PC-9 (cell line): ENCODE measurements around the gene TYROBP. TPM values are rescaled to one million over a fixed set of nuclear protein-coding genes. Genes with fewer than 3 reads are reported as not detected.

Source experiments
- BruUV-seq: library from RNA; stranded (reverse); fragments of 400-500 nt; replicated peaks from 2 replicates; lab custom pipeline; 2021; lab: Mats Ljungman, UMichigan
- CTCF ChIA-PET: fragments of 300-600 bp; sonication (Branson Sonifier 250); formaldehyde crosslinking; loops from one replicate; lab custom pipeline; 2022; ENCODE audit warnings: antibody characterized with exemption; lab: Charles Lee
- POLR2A ChIA-PET: fragments of 300-600 bp; sonication (Branson Sonifier 250); formaldehyde crosslinking; loops from one replicate; lab custom pipeline; 2022; ENCODE audit warnings: antibody characterized with exemption; ENCODE audit not compliant: unreplicated experiment; lab: Charles Lee
- DNase-seq, 2 experiments: peaks; one replicate each; pipeline versions ENCODE4 v3.0.0 to v3.0.0-alpha.2; 2015 to 2022; ENCODE audit warnings: mixed read lengths in 1 of 2
- H2AFZ ChIP-seq: fragments of 200-600 bp; sonication (generic); 2 replicates; pipeline ENCODE4 v1.8.1; 2017; ENCODE audit warnings: antibody characterized with exemption
- H3F3A ChIP-seq: fragments of 200-600 bp; sonication (generic); 2 replicates; pipeline ENCODE4 v1.8.1; 2017; ENCODE audit warnings: antibody characterized with exemption, mild to moderate bottlenecking, low read depth; ENCODE audit not compliant: insufficient read depth
- H3K27ac ChIP-seq: fragments of 200-600 bp; sonication (generic); 2 replicates; pipeline ENCODE4 v1.6.1; 2016; ENCODE audit warnings: mixed run types
- H3K27me3 ChIP-seq: fragments of 200-600 bp; sonication (generic); 2 replicates; pipeline ENCODE4 v1.6.1; 2016; ENCODE audit warnings: low read depth, mixed run types; ENCODE audit not compliant: insufficient read depth
- H3K36me3 ChIP-seq: fragments of 200-600 bp; sonication (generic); 2 replicates; pipeline ENCODE4 v1.6.1; 2016; ENCODE audit warnings: low read depth, mixed run types
- H3K4me1 ChIP-seq: fragments of 200-600 bp; sonication (generic); replicated peaks from 2 replicates; pipeline ENCODE4 v1.6.1; 2016; ENCODE audit warnings: mixed run types; ENCODE audit not compliant: insufficient read depth
- H3K4me2 ChIP-seq: fragments of 200-600 bp; sonication (generic); 2 replicates; pipeline ENCODE4 v1.6.1; 2017; ENCODE audit warnings: mixed run types
- H3K4me3 ChIP-seq: fragments of 200-600 bp; sonication (generic); 2 replicates; pipeline ENCODE4 v1.6.1; 2016; ENCODE audit warnings: mixed run types
- H3K79me2 ChIP-seq: fragments of 200-600 bp; sonication (generic); 2 replicates; pipeline ENCODE4 v1.6.1; 2017; ENCODE audit warnings: low read depth, mixed run types
- H3K9me2 ChIP-seq: fragments of 200-600 bp; sonication (generic); 2 replicates; pipeline ENCODE4 v1.8.1; 2017; ENCODE audit warnings: mild to moderate bottlenecking; ENCODE audit not compliant: insufficient read depth
- H3K9me3 ChIP-seq: fragments of 200-600 bp; sonication (generic); 2 replicates; pipeline ENCODE4 v1.8.1; 2016; ENCODE audit warnings: low read depth; ENCODE audit not compliant: insufficient read depth
- H4K20me1 ChIP-seq: fragments of 200-600 bp; sonication (generic); 2 replicates; pipeline ENCODE4 v1.8.1; 2017; ENCODE audit not compliant: insufficient read depth
- EZH2 ChIP-seq: fragments of 200-600 bp; sonication (generic); IDR thresholded peaks from 2 replicates; pipeline ENCODE4 v1.8.0; 2017; ENCODE audit warnings: antibody characterized with exemption, low read depth
- intact Hi-C: fragments of 100-400 bp; cut with micrococcal nuclease; formaldehyde crosslinking; loops from one replicate; pipeline ENCODE4 v1.10.0; 2022; ENCODE audit not compliant: unreplicated experiment
- total RNA-seq: library from RNA; stranded (reverse); gene quantifications from 2 replicates; pipeline ENCODE4 v1.2.3, GENCODE V29; 2021
- TF ChIP-seq, protein P1 (sequence below): fragments of 200-600 bp; sonication (generic); conservative IDR thresholded peaks from 2 replicates; pipeline ENCODE4 v1.6.1; 2017; ENCODE audit warnings: mixed run types, antibody characterized with exemption, mild to moderate bottlenecking, moderate library complexity

TYROBP gene
- total RNA-seq, 1 experiment from 2014 or later, result not detected

GRCh38 chr19:35940839-35941238 lies 32.7 kb upstream of the TYROBP start:
- CTCF ChIA-PET, result no interaction called here
- H3K27me3 ChIP-seq, result no peaks in the 10 kb centered on the region
- no peak overlapping the region for H3K27ac ChIP-seq
- H3K4me3 ChIP-seq, result no peak overlapping the region
- DNase-seq, result no peak
- no peaks in the 10 kb centered on the region for H3K36me3 ChIP-seq
- no peak for TF ChIP-seq EZH2
- TF ChIP-seq, protein P1, sequence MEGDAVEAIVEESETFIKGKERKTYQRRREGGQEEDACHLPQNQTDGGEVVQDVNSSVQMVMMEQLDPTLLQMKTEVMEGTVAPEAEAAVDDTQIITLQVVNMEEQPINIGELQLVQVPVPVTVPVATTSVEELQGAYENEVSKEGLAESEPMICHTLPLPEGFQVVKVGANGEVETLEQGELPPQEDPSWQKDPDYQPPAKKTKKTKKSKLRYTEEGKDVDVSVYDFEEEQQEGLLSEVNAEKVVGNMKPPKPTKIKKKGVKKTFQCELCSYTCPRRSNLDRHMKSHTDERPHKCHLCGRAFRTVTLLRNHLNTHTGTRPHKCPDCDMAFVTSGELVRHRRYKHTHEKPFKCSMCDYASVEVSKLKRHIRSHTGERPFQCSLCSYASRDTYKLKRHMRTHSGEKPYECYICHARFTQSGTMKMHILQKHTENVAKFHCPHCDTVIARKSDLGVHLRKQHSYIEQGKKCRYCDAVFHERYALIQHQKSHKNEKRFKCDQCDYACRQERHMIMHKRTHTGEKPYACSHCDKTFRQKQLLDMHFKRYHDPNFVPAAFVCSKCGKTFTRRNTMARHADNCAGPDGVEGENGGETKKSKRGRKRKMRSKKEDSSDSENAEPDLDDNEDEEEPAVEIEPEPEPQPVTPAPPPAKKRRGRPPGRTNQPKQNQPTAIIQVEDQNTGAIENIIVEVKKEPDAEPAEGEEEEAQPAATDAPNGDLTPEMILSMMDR, result no peak
- H3K79me2 ChIP-seq, result 0 out of 2 replicates have a peak, but pooled peaks cover 5% of the 10 kb centered on the region
- no peak overlapping the region for H2AFZ ChIP-seq
- no peak overlapping the region for H3K4me2 ChIP-seq
- H3K4me1 ChIP-seq, result peaks cover 16% of the 10 kb centered on the region
- no peaks in the 10 kb centered on the region for H3K9me2 ChIP-seq
- BruUV-seq, result no TSS peak
- H3F3A ChIP-seq, result no peaks in the 10 kb centered on the region; the same call in 1 of the 2 replicates
- no peaks in the 10 kb centered on the region for H3K9me3 ChIP-seq
- no peaks in the 10 kb centered on the region; the same call in none of the 2 replicates for H4K20me1 ChIP-seq
- intact Hi-C loops, result no loop called here
- POLR2A ChIA-PET, result interaction anchor here (0.7 kb wide), 1 partner anchor 9 kb away, joined by 10 read pairs; no protein-coding TSS in a partner anchor

DNA sequence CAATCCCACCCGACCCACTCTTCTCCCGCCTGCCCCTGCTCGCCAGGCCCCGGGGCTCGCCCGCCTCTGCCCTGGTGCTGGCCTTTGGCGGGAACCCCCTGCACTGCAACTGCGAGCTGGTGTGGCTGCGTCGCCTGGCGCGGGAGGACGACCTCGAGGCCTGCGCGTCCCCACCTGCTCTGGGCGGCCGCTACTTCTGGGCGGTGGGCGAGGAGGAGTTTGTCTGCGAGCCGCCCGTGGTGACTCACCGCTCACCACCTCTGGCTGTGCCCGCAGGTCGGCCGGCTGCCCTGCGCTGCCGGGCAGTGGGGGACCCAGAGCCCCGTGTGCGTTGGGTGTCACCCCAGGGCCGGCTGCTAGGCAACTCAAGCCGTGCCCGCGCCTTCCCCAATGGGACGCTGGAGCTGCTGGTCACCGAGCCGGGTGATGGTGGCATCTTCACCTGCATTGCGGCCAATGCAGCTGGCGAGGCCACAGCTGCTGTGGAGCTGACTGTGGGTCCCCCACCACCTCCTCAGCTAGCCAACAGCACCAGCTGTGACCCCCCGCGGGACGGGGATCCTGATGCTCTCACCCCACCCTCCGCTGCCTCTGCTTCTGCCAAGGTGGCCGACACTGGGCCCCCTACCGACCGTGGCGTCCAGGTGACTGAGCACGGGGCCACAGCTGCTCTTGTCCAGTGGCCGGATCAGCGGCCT lies 32.1 kb upstream of the TYROBP start:
- no peaks in the 10 kb centered on the region; the same call in none of the 2 replicates for H4K20me1 ChIP-seq
- no peak for DNase-seq

DNA sequence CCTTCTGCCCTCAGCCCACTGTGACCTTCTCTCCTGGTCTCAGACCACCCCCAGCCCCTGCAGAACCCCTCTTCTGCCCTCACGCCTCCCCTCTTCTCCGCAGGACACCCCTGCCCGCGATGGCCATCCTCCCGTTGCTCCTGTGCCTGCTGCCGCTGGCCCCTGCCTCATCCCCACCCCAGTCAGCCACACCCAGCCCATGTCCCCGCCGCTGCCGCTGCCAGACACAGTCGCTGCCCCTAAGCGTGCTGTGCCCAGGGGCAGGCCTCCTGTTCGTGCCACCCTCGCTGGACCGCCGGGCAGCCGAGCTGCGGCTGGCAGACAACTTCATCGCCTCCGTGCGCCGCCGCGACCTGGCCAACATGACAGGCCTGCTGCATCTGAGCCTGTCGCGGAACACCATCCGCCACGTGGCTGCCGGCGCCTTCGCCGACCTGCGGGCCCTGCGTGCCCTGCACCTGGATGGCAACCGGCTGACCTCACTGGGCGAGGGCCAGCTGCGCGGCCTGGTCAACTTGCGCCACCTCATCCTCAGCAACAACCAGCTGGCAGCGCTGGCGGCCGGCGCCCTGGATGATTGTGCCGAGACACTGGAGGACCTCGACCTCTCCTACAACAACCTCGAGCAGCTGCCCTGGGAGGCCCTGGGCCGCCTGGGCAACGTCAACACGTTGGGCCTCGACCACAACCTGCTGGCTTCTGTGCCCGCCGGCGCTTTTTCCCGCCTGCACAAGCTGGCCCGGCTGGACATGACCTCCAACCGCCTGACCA lies 31.4 kb upstream of the TYROBP start:
- H3K4me2 ChIP-seq, result no peak overlapping the region
- 0 out of 2 replicates have a peak, but pooled peaks cover 5% of the 10 kb centered on the region for H3K79me2 ChIP-seq
- no peaks in the 10 kb centered on the region for H3K9me2 ChIP-seq
- H3K36me3 ChIP-seq, result no peaks in the 10 kb centered on the region
- intact Hi-C loops, result loop anchor here (10.0 kb wide), 1 partner anchor 625 kb away; no protein-coding TSS in a partner anchor
- no TSS peak for BruUV-seq
- H2AFZ ChIP-seq, result no peak overlapping the region
- no peak for DNase-seq
- no peaks in the 10 kb centered on the region for H3K9me3 ChIP-seq
- no peaks in the 10 kb centered on the region; the same call in 1 of the 2 replicates for H4K20me1 ChIP-seq
- POLR2A ChIA-PET, result interaction anchor here (0.6 kb wide), 1 partner anchor 75 kb away, joined by 5 read pairs; the partner anchor contains the start of gene ALKBH6
- CTCF ChIA-PET, result interaction anchor here (0.6 to 0.7 kb wide), 2 partner anchors 116 to 241 kb away, joined by 3 to 4 read pairs; no protein-coding TSS in a partner anchor
- H3K27ac ChIP-seq, result no peak overlapping the region
- no peak overlapping the region for H3K4me3 ChIP-seq
- no peaks in the 10 kb centered on the region for H3K27me3 ChIP-seq
- H3F3A ChIP-seq, result no peaks in the 10 kb centered on the region; the same call in 1 of the 2 replicates
- no peak for TF ChIP-seq EZH2
- TF ChIP-seq, protein P1, result no peak
- peaks cover 24% of the 10 kb centered on the region for H3K4me1 ChIP-seq

More for the DNA sequence above, 32.1 kb upstream of the TYROBP start:
- H3K4me2 ChIP-seq, result no peak overlapping the region
- H3K27ac ChIP-seq, result no peak overlapping the region
- no peaks in the 10 kb centered on the region for H3K9me3 ChIP-seq
- no peaks in the 10 kb centered on the region for H3K9me2 ChIP-seq
- no TSS peak for BruUV-seq
- 0 out of 2 replicates have a peak, but pooled peaks cover 5% of the 10 kb centered on the region for H3K79me2 ChIP-seq
- TF ChIP-seq, protein P1, result no peak
- intact Hi-C loops, result no loop called here
- ChIA-PET POLR2A (no interaction called here), CTCF (no interaction called here)
- H3K4me1 ChIP-seq, result peaks cover 20% of the 10 kb centered on the region
- no peaks in the 10 kb centered on the region for H3K27me3 ChIP-seq
- no peak overlapping the region for H2AFZ ChIP-seq
- H3K4me3 ChIP-seq, result no peak overlapping the region
- H3K36me3 ChIP-seq, result no peaks in the 10 kb centered on the region
- H3F3A ChIP-seq, result no peaks in the 10 kb centered on the region; the same call in 1 of the 2 replicates
